H1 (cell line): Measurements from ENCODE around the gene PEX14. TPM values are rescaled to one million over a fixed set of nuclear protein-coding genes. Genes with fewer than 3 reads are reported as not detected.
A peak's percentile ranks its signal among the peaks of the same experiment; 100 is the strongest.

Experiments used
- CTCF ChIA-PET: fragments of 300-600 bp; sonication (Branson Sonifier 250); formaldehyde crosslinking; loops from one replicate; lab custom pipeline; 2021; ENCODE audit not compliant: partially characterized antibody; lab: Charles Lee
- POLR2A ChIA-PET: fragments of 300-600 bp; sonication (Branson Sonifier 250); formaldehyde crosslinking; loops from one replicate; lab custom pipeline; 2021; ENCODE audit warnings: inconsistent platforms; ENCODE audit not compliant: partially characterized antibody; lab: Charles Lee
- DNase-seq, 2 experiments: peaks; one replicate each; pipeline versions ENCODE4 v3.0.0 to v3.0.0-alpha.2; 2010 to 2022; ENCODE audit warnings: low spot score in 2 of 2, low read depth in 1 of 2, mixed read lengths in 1 of 2
- FAIRE-seq: peaks from 2 replicates; lab custom pipeline; 2011; peaks lifted over from hg19 to GRCh38; lab: Jason Lieb, UNC
- H2AFZ ChIP-seq: 2 replicates; pipeline ENCODE4 v1.8.1; 2012; ENCODE audit warnings: low read length, inconsistent platforms
- H2AK5ac ChIP-seq: 2 replicates; pipeline ENCODE4 v1.6.1; 2013; ENCODE audit warnings: low read depth, low read length
- H2BK120ac ChIP-seq: replicated peaks from 2 replicates; pipeline ENCODE3; 2013; ENCODE audit warnings: low read depth, low read length, inconsistent platforms
- H2BK12ac ChIP-seq: 2 replicates; pipeline ENCODE4 v1.6.1; 2013; ENCODE audit warnings: low read depth, low read length
- H2BK15ac ChIP-seq: 2 replicates; pipeline ENCODE4 v1.6.1; 2013; ENCODE audit warnings: low read length
- H2BK20ac ChIP-seq: 2 replicates; pipeline ENCODE4 v1.6.1; 2013; ENCODE audit warnings: low read length
- H2BK5ac ChIP-seq: 2 replicates; pipeline ENCODE4 v1.6.1; 2013; ENCODE audit warnings: low read depth, low read length
- H3K14ac ChIP-seq: 2 replicates; pipeline ENCODE4 v1.6.1; 2013; ENCODE audit warnings: inconsistent platforms; ENCODE audit not compliant: insufficient read length
- H3K18ac ChIP-seq: 2 replicates; pipeline ENCODE4 v1.6.1; 2013; ENCODE audit warnings: low read length; ENCODE audit errors: extremely low read depth
- H3K23ac ChIP-seq: 2 replicates; pipeline ENCODE4 v1.6.1; 2013; ENCODE audit warnings: inconsistent platforms; ENCODE audit not compliant: insufficient read length
- H3K23me2 ChIP-seq: 2 replicates; pipeline ENCODE4 v1.6.1; 2013; ENCODE audit warnings: low read depth, low read length
- H3K27ac ChIP-seq: 2 replicates; pipeline ENCODE4 v1.6.1; 2011; ENCODE audit warnings: low read depth, low read length, inconsistent platforms
- H3K27me3 ChIP-seq, 4 experiments: replicated peaks in 1 of 4; 1 replicate in 1 of 4; 2 replicates in 3 of 4; pipeline versions ENCODE4 v1.6.1 to v1.8.1; 2011 to 2013; ENCODE audit warnings: low read length in 3 of 4, mild to moderate bottlenecking in 3 of 4, inconsistent platforms in 2 of 4, mixed read lengths in 2 of 4, moderate library complexity in 1 of 4; ENCODE audit not compliant: control insufficient read depth in 3 of 4, insufficient read depth in 3 of 4; ENCODE audit errors: extremely low read depth in 1 of 4
- H3K36me3 ChIP-seq, 4 experiments: 2 replicates each; pipeline versions ENCODE4 v1.6.1 to v1.8.1; 2011 to 2013; ENCODE audit warnings: mild to moderate bottlenecking in 4 of 4, low read length in 3 of 4, moderate library complexity in 2 of 4, control low read depth in 1 of 4, inconsistent platforms in 1 of 4; ENCODE audit not compliant: insufficient read depth in 4 of 4, control insufficient read depth in 2 of 4
- H3K4ac ChIP-seq: replicated peaks from 2 replicates; pipeline ENCODE3; 2013; ENCODE audit warnings: low read length, low read depth, mixed read lengths, inconsistent platforms; ENCODE audit not compliant: insufficient read length
- H3K4me1 ChIP-seq, 4 experiments: replicated peaks in 1 of 4; 1 replicate in 1 of 4; 2 replicates in 3 of 4; pipeline versions ENCODE4 v1.6.1 to v1.8.1; 2011 to 2013; ENCODE audit warnings: low read length in 3 of 4, inconsistent platforms in 2 of 4, mixed read lengths in 1 of 4; ENCODE audit not compliant: insufficient read depth in 4 of 4, control insufficient read depth in 3 of 4
- H3K4me2 ChIP-seq, 2 experiments: 2 replicates each; pipeline versions ENCODE4 v1.6.1 to v1.8.1; 2011 to 2013; ENCODE audit warnings: low read depth in 2 of 2, low read length in 2 of 2, control low read depth in 1 of 2, inconsistent platforms in 1 of 2, mild to moderate bottlenecking in 1 of 2; ENCODE audit not compliant: insufficient read depth in 1 of 2
- H3K4me3 ChIP-seq, 4 experiments: fragments of 200-600, 300-600 bp in 1 of 4; sonication (generic), shearing (Covaris generic), sonication (Bioruptor Twin) in 1 of 4; 2 replicates each; pipeline versions ENCODE4 v1.5.1 to v1.8.1; 2011 to 2016; ENCODE audit warnings: low read length in 4 of 4, low read depth in 3 of 4, control low read depth in 2 of 4, inconsistent platforms in 2 of 4, mild to moderate bottlenecking in 2 of 4, mixed read lengths in 1 of 4, moderate library complexity in 1 of 4; ENCODE audit not compliant: insufficient read depth in 2 of 4; ENCODE audit errors: extremely low read depth in 1 of 4
- H3K56ac ChIP-seq: replicated peaks from 2 replicates; pipeline ENCODE3; 2013; ENCODE audit warnings: low read depth, mild to moderate bottlenecking, mixed read lengths, low read length, inconsistent platforms; ENCODE audit not compliant: insufficient read length
- H3K79me1 ChIP-seq: 2 replicates; pipeline ENCODE4 v1.6.1; 2013; ENCODE audit warnings: low read depth, low read length, control low read depth
- H3K79me2 ChIP-seq, 2 experiments: 2 replicates each; pipeline versions ENCODE4 v1.6.1 to v1.8.1; 2012 to 2013; ENCODE audit warnings: low read length in 2 of 2, mild to moderate bottlenecking in 2 of 2, inconsistent platforms in 1 of 2; ENCODE audit not compliant: insufficient read depth in 2 of 2, control insufficient read depth in 1 of 2
- H3K9ac ChIP-seq, 4 experiments: replicated peaks in 1 of 4; 1 replicate in 1 of 4; 2 replicates in 3 of 4; pipeline versions ENCODE4 v1.6.1 to v1.8.1; 2011 to 2013; ENCODE audit warnings: low read depth in 3 of 4, low read length in 3 of 4, control low read depth in 2 of 4, mild to moderate bottlenecking in 2 of 4, moderate library complexity in 2 of 4, inconsistent platforms in 1 of 4; ENCODE audit errors: extremely low read depth in 1 of 4
- H3K9me3 ChIP-seq, 2 experiments: 2 replicates each; pipeline versions ENCODE4 v1.6.1 to v1.8.1; 2012 to 2013; ENCODE audit warnings: mild to moderate bottlenecking in 2 of 2, moderate library complexity in 2 of 2, control low read depth in 1 of 2, inconsistent platforms in 1 of 2, low read depth in 1 of 2, low read length in 1 of 2, mixed read lengths in 1 of 2; ENCODE audit not compliant: insufficient read depth in 2 of 2
- H4K20me1 ChIP-seq, 2 experiments: replicated peaks in 1 of 2; 2 replicates each; pipeline versions ENCODE3 to v1.8.1; 2011 to 2013; ENCODE audit warnings: inconsistent platforms in 2 of 2, low read length in 2 of 2, mild to moderate bottlenecking in 1 of 2; ENCODE audit not compliant: insufficient read depth in 2 of 2, control insufficient read depth in 1 of 2
- H4K5ac ChIP-seq: 2 replicates; pipeline ENCODE4 v1.6.1; 2013; ENCODE audit warnings: low read length, low read depth, mixed read lengths, inconsistent platforms; ENCODE audit not compliant: insufficient read length
- H4K8ac ChIP-seq: 2 replicates; pipeline ENCODE4 v1.8.0; 2013; ENCODE audit warnings: mild to moderate bottlenecking, moderate library complexity, low read length, inconsistent platforms; ENCODE audit not compliant: insufficient read depth; ENCODE audit errors: extremely low read depth
- H4K91ac ChIP-seq: replicated peaks from 2 replicates; pipeline ENCODE3; 2013; ENCODE audit warnings: low read length, mixed read lengths, inconsistent platforms; ENCODE audit not compliant: insufficient read length
- ASH2L ChIP-seq: fragments of 200-600, 300-600 bp; sonication (generic); IDR thresholded peaks from one replicate; pipeline ENCODE4 v1.7.1; 2017; ENCODE audit warnings: low read length
- CEBPB ChIP-seq: IDR thresholded peaks from 2 replicates; pipeline ENCODE4 v1.6.1; 2012; ENCODE audit warnings: low read depth, low read length
- TEAD4 ChIP-seq: IDR thresholded peaks from 2 replicates; pipeline ENCODE4 v1.6.1; 2012; ENCODE audit warnings: low read depth, low read length, inconsistent platforms, mixed read lengths
- YY1 ChIP-seq: IDR thresholded peaks from 2 replicates; pipeline ENCODE4 v1.6.1; 2011; ENCODE audit warnings: low read depth, mild to moderate bottlenecking, low read length
- WGBS, 2 experiments: shearing (Covaris generic) in 1 of 2; methylation state at CpG; one replicate each; pipeline versions ENCODE4 v1.1.6 to v1.1.7; 2013 to 2015; ENCODE audit warnings: low lambda C conversion rate in 2 of 2, mixed read lengths in 2 of 2, inconsistent platforms in 1 of 2, low coverage in 1 of 2, missing lambda C conversion rate in 1 of 2; ENCODE audit not compliant: insufficient replicate concordance in 2 of 2, insufficient coverage in 1 of 2, insufficient read length in 1 of 2; ENCODE audit errors: extremely low coverage in 1 of 2, missing lambda C conversion rate in 1 of 2; 5-methylcytosine and 5-hydroxymethylcytosine counted together
- polyA plus RNA-seq, 7 experiments: library from polyadenylated mRNA; depleted of rRNA in 3 of 7; stranded (reverse) in 5 of 7; unstranded in 2 of 7; fragments of >200 nt in 5 of 7; fragments of 200-250 nt in 2 of 7; gene quantifications; 1 replicate in 5 of 7; 2 replicates in 1 of 7; 4 replicates in 1 of 7; pipeline versions ENCODE4 v1.2.1 to v1.2.3, GENCODE V29; 2011 to 2013; ENCODE audit warnings: missing spikeins in 2 of 7, mixed read lengths in 2 of 7
- total RNA-seq: library from RNA; stranded (reverse); fragmentation: NEBNext Ultra II Directional; extraction: Animal tissue kit (Norgen Biotek cat#: 25700); gene quantifications from 2 replicates; pipeline ENCODE4 v1.2.1, GENCODE V29; 2021

PEX14 gene
- total and polyA plus RNA-seq, 2 of the 8 experiments (the other 6 are each of a cell fraction or from before 2014, with no cell fraction given), result 13.0 to 19.8 TPM

GRCh38 chr1:10555635-10556429 lies 81.1 kb downstream of the PEX14 start:
- Histone ChIP-seq H3K4me2 (0 out of 4 replicates have a peak overlapping the region, but pooled peaks of 1 of the 2 experiments have one; percentile 1), H3K4me1 (peaks cover 0 to 9% (median 4%) of the 10 kb centered on the region in 4 experiments; a peak in 6 of 7 replicates), H2BK5ac (peak overlapping the region; percentile 84), H3K9me3 (no peaks in the 10 kb centered on the region), H2AK5ac (no peak overlapping the region; the same call in 1 of the 2 replicates), H2AFZ (no peak overlapping the region), H3K23me2 (no peaks in the 10 kb centered on the region), H3K23ac (no peak overlapping the region), H2BK15ac (peak overlapping the region; percentile 93; the same call in 1 of the 2 replicates), H3K27me3 (no peaks in the 10 kb centered on the region), H3K79me2 (no peaks in the 10 kb centered on the region; a peak in 1 of 4 replicates), H3K4ac (no peak overlapping the region), H3K56ac (no peak overlapping the region), H3K4me3 (no peak overlapping the region), H3K14ac (no peak overlapping the region), H4K8ac (no peak overlapping the region), H3K18ac (peak overlapping the region; percentile 62), H2BK20ac (peak overlapping the region; percentile 94; the same call in 1 of the 2 replicates), H2BK120ac (no peak overlapping the region), H4K91ac (peak overlapping the region; percentile 46), H4K20me1 (peaks cover 0 to 2% of the 10 kb centered on the region in 2 experiments), H3K9ac (no peak overlapping the region; a peak in 2 of 7 replicates), H3K36me3 (no peaks in the 10 kb centered on the region), H3K79me1 (no peaks in the 10 kb centered on the region; the same call in 1 of the 2 replicates), H4K5ac (no peak overlapping the region), H2BK12ac (peak overlapping the region; percentile 97), H3K27ac (no peak overlapping the region)
- 81% methylated on average over 19 of the region's 20 CpGs; no CpG with 5 or more reads in 1 of the 2 experiments for WGBS, 2 experiments
- ChIA-PET CTCF (interaction anchor here (0.6 to 1.8 kb wide), 6 partner anchors 16 to 77 kb away, joined by 3 to 6 read pairs (median 4); no protein-coding TSS in a partner anchor), POLR2A (interaction anchor here (2.0 kb wide), 1 partner anchor 20 kb away, joined by 5 read pairs; no protein-coding TSS in a partner anchor)
- DNase-seq (peak in 1 of 2 experiments; percentile 62), FAIRE-seq (no peak)
- TF ChIP-seq ASH2L (peak; percentile 65), CEBPB (peak; percentile 92), TEAD4 (0 out of 2 replicates have a peak, but pooled peaks have one; percentile 42), YY1 (no peak)
